NCI-H2171 (cell line): ENCODE measurements around the gene RASGRP4.
"Not testable (repeated sequence)": the region's sequence is repeated elsewhere in the genome, so short reads cannot be mapped to it uniquely, and the experiment has no call there.

ENCODE experiments used
- DNase-seq: peaks from one replicate; lab custom pipeline; 2025; lab: John Stamatoyannopoulos, UW

Gene RASGRP4, protein sequence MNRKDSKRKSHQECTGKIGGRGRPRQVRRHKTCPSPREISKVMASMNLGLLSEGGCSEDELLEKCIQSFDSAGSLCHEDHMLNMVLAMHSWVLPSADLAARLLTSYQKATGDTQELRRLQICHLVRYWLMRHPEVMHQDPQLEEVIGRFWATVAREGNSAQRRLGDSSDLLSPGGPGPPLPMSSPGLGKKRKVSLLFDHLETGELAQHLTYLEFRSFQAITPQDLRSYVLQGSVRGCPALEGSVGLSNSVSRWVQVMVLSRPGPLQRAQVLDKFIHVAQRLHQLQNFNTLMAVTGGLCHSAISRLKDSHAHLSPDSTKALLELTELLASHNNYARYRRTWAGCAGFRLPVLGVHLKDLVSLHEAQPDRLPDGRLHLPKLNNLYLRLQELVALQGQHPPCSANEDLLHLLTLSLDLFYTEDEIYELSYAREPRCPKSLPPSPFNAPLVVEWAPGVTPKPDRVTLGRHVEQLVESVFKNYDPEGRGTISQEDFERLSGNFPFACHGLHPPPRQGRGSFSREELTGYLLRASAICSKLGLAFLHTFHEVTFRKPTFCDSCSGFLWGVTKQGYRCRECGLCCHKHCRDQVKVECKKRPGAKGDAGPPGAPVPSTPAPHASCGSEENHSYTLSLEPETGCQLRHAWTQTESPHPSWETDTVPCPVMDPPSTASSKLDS

DNA sequence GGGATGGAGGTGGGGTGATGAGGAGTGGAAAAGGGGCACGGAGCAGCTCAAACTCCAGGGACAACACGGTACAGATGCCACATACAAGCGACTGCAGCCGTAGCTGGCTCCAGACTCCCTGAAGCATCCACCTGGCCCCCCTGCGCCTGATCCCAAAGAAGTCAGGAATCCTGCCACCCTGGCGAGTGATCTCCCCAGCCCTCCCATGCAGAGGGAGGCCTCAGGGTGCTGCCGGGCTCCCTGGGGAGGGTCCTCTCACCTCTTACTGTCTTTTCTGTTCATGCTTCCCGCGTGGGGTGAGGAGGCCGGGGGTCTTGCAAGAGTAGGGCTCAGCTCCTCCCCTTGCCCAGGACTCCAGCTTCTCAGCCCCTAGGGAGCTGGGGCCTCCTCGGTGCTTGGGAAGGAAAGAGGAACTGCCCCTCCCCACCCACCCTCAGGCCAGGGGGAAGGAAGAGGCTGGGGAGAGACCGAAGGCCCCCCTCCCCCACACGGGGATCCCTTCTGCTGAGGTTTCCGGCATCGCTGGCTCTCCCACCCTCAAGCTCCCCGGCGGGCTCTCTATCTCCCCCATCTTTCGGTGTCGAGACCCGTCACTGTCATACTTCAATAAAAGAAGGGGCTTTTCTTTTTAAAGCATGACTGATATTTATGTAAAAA is at the start of gene RASGRP4:
RASGRP4 (minus strand) TSS at position 410 of the 657 bp plus-strand sequence; CDS start at position 282, 128 bp downstream.
- no peak for DNase-seq

DNA sequence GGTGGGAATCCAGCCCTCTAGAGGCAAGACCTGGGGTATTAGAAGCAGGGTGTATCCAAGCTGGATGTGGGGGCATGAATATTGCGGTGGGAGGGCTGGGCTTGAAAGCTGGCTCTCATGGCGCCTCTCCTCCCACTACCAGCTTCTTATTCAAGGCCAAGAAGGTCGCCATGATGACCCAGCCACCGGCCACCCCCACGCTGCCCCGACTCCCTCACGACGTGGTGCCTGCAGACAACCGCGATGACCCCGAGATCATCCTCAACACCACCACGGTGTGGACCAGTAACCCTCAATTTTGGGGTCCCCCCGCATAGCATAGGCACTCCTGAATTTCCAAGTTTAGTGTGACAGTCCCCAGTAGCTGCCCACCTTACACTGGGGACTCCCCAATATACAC is 49.2 kb upstream of the RASGRP4 start:
- DNase-seq = no peak

DNA sequence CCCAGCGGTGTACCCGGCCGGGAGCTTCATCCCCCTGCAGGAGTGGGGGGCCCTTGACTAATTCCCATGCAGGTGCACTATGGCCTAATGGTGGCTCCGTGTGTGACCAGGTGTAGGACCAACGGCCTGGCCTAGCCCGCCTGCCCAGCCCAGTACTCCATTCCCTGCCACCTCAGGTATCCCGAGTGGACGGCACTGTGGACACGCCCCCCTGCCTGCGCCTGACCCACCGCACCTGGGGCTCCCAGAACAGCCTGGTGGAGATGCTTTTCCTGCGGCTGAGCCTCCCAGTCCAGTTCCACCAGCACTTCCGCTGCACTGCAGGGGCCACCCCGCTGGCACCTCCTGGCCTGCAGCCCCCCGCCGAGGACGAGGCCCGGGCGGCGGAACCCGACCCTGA is 47.2 kb upstream of the RASGRP4 start:
- DNase-seq = no peak

DNA sequence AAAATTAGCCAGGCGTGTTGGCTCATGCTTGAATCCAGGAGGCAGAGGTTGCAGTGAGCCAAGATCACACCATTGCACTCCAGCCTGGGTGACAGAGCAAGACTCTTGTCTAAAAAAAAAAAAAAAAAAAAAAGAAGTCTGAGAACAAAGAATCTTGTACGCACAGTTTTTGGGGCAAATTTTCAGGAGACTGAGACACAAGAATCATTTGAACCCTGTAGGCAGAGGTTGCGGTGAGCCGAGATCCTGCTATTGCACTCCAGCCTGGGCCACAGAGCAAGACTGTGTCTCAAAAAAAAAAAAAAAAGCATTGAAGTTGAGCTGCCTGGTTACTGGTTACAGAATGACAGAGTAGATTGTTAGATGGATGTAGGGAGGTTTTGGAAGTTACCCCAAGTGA is 46.7 kb upstream of the RASGRP4 start:
- DNase-seq = not testable (repeated sequence)

DNA sequence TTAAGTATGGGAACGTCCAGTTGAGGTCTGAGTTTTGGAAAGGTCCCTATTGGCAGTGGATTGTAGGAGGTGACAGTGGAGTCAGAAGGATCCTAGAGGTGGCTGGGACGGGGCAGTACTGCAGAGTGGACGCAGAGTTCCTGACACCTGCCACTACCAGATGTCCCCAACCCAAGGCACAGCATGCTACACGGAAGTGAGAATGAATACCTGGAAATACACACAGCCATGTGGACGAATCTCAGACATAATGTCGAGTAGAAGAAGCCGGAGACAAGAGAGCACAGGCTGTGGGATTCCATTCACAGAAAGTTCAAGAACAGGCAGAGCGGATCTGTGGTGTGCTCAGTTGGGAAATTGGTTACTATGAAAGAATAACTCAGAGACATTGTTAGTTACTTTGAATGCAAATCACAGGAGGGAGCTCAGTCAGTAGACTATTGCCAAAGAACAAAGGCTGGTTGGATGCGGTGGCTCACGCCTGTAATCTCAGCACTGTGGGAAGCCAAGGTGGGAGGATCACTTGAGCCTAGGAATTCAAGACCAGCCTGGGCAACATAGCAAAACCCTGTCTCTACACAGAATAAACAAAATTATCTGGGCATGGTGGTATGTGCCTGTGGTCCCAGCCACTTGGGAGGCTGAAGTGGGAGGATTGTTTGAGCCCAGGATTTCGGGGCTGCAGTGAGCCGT is 44.9 kb upstream of the RASGRP4 start:
- no peak for DNase-seq

DNA sequence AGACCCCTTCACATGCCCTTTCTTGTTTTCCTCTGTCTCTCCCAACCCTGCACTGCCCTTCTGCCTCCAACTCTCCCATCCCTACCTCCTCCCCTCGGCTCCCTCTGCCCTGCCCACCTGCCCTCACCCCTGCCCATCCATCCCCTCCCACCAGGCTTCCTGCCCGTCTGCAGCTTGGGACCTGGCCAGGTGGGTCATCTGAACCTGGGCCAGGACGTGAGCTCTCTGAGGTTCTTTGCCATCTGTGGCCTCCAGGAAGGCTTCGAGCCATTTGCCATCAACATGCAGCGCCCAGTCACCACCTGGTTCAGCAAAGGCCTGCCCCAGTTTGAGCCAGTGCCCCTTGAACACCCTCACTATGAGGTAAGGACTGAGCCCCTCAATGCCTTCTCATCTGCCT is 43.1 kb upstream of the RASGRP4 start:
- no peak for DNase-seq

DNA sequence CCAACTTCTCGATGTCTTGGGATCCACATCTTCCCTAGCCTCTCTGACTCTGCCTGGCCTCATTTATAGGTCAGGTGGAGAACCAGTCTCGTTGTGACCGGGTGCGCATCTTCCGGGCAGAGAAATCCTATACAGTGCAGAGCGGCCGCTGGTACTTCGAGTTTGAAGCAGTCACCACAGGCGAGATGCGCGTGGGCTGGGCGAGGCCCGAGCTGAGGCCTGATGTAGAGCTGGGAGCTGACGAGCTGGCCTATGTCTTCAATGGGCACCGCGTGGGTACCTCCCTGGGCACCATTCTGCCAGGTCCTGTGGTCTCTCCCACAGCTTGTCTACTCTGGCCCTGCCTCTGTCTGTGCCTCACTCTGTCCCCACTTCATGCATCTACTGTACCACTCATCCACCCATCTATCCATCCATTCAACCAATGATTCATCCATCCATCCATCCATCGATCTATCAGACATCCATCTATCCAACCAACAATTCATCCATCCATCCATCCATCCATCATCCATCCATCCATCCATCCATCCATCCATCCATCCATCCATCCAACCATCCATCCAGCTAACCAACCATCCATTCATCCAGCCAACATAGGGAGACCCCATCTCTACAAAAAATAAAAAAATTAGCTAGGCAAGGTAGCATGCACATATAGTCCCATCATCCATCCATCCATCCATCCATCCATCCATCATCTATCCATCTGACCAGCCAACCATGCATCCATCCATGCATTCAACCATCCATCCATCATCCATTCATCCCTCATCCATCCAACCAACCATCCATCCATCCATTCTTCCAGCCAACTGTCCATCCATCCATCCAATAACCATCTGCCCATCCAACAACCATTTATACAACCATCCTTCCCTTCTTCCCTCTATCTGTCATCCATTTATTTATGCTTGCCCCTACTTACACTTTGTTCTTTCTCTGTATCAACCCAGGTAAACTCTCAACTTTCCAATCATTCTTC is 41.8 kb upstream of the RASGRP4 start:
- no peak for DNase-seq

DNA sequence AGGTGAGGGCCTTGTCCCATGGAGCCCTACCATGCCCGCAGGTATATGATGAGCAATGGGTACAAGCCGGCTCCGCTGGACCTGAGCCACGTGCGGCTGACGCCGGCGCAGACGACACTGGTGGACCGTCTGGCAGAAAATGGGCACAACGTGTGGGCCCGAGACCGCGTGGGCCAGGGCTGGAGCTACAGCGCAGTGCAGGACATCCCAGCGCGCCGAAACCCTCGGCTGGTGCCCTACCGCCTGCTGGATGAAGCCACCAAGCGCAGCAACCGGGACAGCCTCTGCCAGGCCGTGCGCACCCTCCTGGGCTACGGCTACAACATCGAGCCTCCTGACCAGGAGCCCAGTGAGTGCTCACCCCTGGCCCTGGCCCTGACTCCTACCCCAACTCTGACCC is 40.0 kb upstream of the RASGRP4 start:
- no peak for DNase-seq

DNA sequence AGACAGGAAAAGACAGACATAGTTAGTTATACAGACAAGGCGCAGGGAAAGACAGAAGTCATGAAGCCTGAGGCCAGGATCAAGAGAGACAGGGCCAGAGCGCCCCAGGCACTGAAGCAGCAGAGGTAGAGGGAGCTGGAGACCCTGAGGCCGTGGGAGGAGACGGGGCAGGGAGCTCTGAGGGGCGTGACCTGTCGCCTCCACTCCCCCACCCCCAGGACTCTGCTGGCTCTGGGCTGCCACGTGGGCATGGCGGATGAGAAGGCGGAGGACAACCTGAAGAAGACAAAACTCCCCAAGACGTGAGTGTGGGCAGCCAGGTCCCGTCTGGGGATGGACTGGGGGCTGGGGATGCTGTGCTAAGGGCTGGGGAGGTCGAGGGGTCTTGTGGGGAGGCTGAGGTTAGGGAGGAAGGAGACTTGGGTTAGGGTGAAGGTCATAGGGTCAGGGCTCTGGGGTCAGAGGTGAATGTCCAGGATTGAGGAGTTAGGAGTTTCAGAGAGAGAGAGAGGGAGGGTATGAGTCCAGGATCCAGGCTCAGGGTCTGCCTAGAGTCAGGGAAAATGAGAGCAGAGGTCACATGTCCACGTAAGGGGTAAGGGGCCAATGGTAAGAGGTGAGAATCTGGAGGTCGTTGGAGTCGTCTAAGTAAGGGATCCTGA is 38.5 kb upstream of the RASGRP4 start:
- no peak for DNase-seq

DNA sequence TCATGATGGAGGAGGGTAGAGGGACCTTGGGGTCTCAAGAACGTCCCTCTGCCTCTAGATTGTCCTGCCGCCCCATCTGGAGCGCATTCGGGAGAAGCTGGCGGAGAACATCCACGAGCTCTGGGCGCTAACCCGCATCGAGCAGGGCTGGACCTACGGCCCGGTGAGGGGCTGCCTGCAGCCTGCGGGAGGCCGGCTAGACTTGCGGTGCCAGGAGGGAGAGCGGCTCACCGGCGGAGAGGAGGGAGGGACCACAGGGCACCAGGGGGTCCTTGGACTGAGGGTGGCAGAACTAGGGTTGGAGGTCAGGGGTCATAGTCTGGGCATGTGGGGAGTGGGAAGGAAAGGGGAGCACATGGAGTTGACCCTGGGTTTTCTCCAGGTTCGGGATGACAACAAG is 37.3 kb upstream of the RASGRP4 start:
- DNase-seq = no peak

DNA sequence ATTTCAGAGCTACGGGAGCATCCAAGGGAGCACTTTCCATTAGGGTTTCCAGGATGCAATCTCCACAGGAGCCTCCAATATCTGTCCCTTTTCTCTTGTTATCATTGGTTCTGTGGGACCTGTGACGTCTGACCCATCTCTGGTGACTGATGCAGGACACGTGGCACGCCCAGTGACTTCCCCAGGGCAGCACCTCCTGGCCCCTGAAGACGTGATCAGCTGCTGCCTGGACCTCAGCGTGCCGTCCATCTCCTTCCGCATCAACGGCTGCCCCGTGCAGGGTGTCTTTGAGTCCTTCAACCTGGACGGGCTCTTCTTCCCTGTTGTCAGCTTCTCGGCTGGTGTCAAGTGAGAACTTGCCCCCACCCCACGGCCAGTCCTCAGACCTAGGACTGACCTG is 33.0 kb upstream of the RASGRP4 start:
- DNase-seq = no peak

DNA sequence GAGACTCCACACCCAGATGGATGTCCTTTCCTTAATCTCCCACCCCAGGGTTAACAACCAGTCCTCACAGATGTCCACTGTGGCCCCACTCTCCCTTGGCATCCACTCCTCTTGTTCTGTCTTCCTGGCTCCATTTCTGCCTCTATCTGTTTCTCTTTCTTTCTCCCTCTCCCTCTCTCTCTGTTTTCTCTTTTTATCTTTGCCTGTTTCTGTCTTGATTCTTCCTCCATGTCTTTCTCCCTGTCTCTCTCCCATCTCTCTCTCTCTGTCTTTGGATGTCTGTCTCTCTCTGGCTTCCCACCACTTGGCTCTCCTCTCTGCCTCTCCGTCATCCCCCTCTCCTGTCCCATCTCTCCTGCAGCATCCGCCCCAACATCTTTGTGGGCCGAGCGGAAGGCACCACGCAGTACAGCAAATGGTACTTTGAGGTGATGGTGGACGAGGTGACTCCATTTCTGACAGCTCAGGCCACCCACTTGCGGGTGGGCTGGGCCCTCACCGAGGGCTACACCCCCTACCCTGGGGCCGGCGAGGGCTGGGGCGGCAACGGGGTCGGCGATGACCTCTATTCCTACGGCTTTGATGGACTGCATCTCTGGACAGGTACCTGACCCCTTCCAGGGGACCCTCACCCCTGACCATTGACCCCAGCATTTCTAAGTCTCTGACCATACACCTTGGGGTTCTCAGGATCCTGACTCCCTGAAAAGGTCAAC is 31.8 kb upstream of the RASGRP4 start:
- no peak for DNase-seq

DNA sequence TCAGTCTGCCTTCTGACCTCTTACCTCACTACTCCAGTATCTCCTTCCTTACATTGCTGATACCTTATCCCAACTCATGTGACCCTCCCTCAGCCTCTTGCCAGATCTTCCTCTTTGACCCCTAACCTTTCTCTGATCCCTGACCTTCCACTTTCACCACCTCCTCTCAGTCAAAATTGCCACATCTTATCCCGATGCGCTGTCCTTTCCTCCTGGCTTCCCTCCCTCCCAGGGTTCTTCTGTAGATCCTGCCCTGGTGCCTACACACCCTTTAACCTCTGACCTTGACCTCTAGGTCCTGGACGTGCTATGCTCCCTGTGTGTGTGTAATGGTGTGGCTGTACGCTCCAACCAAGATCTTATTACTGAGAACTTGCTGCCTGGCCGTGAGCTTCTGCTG is 31.2 kb upstream of the RASGRP4 start:
- no peak for DNase-seq

DNA sequence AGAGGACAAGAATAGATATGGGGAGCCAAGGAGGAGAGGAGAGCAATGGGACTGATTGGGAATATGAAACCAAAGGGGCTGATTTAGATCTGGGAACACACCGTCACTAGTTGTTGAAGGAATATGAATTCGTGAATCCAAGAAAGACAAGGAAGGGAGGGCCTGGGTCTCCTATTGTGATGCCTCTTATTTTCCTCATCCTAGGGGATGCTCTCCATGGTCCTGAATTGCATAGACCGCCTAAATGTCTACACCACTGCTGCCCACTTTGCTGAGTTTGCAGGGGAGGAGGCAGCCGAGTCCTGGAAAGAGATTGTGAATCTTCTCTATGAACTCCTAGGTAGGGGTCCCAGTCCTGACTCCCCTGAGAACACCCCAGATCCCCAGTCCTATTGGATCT is 29.0 kb upstream of the RASGRP4 start:
- no peak for DNase-seq

DNA sequence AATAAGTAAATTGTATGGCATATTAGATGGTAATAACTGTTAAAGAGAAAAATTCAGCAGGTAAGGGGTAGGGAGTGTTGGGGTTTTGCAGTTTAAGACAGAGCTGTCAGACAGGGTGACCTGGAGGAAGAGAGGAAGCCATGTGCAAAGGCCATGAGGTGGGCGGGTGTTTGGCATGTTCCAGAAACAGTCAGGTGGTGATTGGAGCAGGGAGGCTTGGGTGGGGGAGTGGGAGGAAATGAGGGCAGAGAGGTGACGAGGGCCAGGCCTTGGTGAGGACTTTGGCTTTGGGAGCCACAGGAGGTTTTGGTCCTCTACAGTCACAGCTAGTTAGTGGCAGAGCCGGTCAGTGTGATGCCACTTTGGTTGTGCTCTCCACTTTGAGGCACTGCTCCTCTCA is 27.6 kb upstream of the RASGRP4 start:
- no peak for DNase-seq

DNA sequence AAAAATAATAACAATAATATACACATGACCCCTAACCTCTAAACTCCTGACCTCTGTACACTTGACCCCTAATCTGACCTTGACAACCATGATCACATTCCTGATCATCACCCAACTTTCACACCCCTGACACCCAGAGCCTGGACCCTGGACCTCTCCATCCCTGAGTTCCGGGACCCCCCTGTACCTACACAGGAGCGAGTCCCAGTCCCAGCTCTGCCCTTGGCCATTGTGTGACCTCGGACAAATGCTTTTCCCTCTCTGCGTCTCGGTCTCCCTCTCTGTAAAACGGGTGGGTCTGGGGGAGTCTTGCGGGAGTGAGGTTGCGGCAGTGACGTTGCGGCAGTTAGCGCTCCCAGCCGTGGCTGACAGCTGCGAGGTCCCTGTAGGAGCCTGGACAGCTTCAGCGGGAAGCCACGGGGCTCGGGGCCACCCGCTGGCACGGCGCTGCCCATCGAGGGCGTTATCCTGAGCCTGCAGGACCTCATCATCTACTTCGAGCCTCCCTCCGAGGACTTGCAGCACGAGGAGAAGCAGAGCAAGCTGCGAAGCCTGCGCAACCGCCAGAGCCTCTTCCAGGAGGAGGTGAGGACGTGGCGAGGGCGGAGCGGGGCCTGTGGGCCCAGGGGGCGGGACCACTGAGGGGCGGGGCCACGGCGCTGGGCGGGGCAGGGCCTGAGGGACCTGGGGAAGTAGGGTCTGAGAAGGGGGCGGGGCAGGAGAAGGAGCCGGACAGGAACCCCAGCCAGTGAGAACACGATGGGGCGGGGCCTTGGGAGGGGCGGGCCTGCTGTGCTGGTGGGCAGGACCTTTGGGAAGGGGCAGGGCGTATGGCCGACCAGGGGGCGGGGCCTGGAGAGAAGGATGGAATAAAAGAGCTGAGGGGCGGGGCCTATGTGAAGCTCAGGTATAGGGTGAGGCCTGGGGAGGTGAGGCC is 26.7 kb upstream of the RASGRP4 start:
- no peak for DNase-seq

DNA sequence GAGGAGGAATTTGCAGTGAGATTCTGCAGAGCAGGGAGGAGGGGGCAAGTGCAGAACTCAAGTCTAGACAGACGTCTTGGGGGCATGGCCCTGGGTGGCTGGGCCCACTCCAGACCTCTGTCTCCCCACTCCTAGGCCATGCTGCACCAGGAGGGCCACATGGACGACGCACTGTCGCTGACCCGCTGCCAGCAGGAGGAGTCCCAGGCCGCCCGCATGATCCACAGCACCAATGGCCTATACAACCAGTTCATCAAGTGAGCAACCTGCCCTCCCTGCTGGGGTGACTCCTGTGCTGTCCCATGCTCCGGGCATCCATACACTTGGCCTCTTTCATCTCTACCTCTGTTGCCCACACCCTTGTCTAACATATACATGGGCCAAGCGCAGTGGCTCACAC is 25.6 kb upstream of the RASGRP4 start:
- no peak for DNase-seq

DNA sequence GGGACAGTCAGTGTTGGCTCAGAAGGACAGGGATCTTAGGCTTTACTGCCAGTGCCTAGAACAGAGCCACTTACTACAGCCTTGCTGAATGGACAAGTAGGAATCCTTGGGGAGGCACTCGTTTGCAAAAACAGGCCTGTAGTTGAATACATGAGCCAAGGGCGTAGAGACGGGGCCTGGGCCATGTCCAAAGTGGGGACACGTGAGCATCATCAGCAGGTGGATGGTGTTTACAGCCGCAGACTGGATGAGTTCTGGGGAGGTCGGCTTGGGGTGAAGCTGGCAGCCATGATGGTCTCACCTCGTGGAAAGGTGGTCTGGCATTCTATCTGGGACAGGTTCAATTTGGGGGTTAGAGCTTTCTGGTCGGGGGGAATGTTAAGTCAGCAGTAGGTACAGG is 25.0 kb upstream of the RASGRP4 start:
- DNase-seq = no peak

DNA sequence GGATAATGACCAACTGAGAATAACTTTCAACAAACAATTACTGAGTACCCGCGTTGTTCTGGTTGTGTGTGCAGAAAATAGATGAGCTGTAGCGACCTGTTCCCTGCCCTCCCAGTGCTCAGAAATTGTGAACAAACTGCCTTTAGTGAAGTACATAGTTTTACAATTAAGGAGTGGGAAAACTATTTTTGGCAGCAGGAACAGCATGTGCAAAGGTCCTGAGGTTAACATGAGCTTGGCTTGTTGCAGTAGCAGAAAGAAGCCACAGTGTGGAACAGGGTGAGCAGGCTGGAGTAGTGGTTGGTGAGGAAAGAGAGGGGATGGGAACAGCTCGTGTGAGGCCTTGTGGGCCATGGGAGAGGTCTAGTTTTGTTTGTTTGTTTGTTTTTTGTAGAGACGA is 23.5 kb upstream of the RASGRP4 start:
- no peak for DNase-seq
